HCT116 (cell line): ENCODE measurements around the gene CNTN2.

ENCODE experiments used
- CEBPB ChIP-seq: IDR thresholded peaks from 2 replicates; pipeline ENCODE4 v1.6.1; 2012; ENCODE audit warnings: low read depth
- ELF1 ChIP-seq: IDR thresholded peaks from 2 replicates; pipeline ENCODE4 v1.6.1; 2012; ENCODE audit warnings: low read depth, borderline replicate concordance
- EZH2 ChIP-seq: fragments of 200-600 bp; sonication (generic); IDR thresholded peaks from 2 replicates; pipeline ENCODE4 v1.6.1; 2017; ENCODE audit warnings: antibody characterized with exemption, mixed run types
- EZH2phosphoT487 ChIP-seq: fragments of 200-600 bp; IDR thresholded peaks from 2 replicates; pipeline ENCODE4 v1.6.1; 2018; ENCODE audit warnings: antibody characterized with exemption, borderline replicate concordance
- JUND ChIP-seq: IDR thresholded peaks from 2 replicates; pipeline ENCODE4 v1.6.1; 2012
- POLR2A ChIP-seq: IDR thresholded peaks from 2 replicates; pipeline ENCODE4 v1.7.0; 2011; ENCODE audit warnings: borderline replicate concordance; ENCODE audit not compliant: insufficient read depth, insufficient read length; ENCODE audit errors: extremely low read depth
- RAD21 ChIP-seq: IDR thresholded peaks from 2 replicates; pipeline ENCODE4 v1.6.1; 2012; ENCODE audit warnings: low read depth, mild to moderate bottlenecking
- SRF ChIP-seq: IDR thresholded peaks from 2 replicates; pipeline ENCODE4 v1.6.1; 2012; ENCODE audit warnings: low read depth
- TCF7L2 ChIP-seq: IDR thresholded peaks from 2 replicates; pipeline ENCODE4 v1.7.0; 2011; ENCODE audit warnings: borderline replicate concordance, inconsistent platforms; ENCODE audit not compliant: insufficient read depth, insufficient read length; ENCODE audit errors: extremely low read depth
- ZBTB33 ChIP-seq: IDR thresholded peaks from 2 replicates; pipeline ENCODE4 v1.6.1; 2011; ENCODE audit warnings: mild to moderate bottlenecking, low read length, moderate library complexity; ENCODE audit not compliant: insufficient replicate concordance; ENCODE audit errors: extremely low read depth
- TF ChIP-seq, protein P1 (sequence below), 3 experiments: fragments of 200-600 bp in 1 of 3; sonication (generic) in 1 of 3; IDR thresholded peaks in 2 of 3; conservative IDR thresholded peaks in 1 of 3; 2 replicates each; pipeline ENCODE4 v1.5.1; 2012 to 2017; ENCODE audit warnings: low read depth in 2 of 3, low read length in 2 of 3, antibody characterized with exemption in 1 of 3, borderline replicate concordance in 1 of 3, control low read depth in 1 of 3, mild to moderate bottlenecking in 1 of 3, mixed read lengths in 1 of 3, mixed run types in 1 of 3, moderate library complexity in 1 of 3; ENCODE audit not compliant: insufficient read depth in 1 of 3
- TF ChIP-seq, protein P2 (sequence below): IDR thresholded peaks from 2 replicates; pipeline ENCODE4 v1.6.1; 2012; ENCODE audit warnings: low read depth
- TF ChIP-seq, protein P3 (sequence below): IDR thresholded peaks from 2 replicates; pipeline ENCODE4 v1.6.1; 2012

DNA sequence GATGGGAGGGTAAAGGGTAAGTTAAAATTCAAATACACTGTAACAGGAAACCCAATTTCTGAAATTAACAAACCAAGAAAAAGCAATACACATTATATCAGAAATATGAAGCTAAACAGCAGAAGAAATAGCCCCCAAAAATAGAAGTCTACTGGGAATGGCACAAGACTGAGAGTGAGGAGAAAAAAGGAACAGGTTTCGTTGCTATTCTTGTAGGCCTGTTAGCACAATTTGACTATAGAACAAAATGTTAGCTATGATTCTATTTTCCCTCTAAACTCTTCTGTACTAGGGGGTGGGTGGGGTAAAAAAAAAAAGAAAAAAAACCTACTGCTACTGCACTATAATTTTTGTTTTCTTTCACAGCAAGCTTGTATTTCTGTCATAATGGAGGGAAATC, 66.3 kb downstream of the CNTN2 start:
- TF ChIP-seq ZBTB33, result no peak
- TF ChIP-seq ELF1, result no peak
- TF ChIP-seq, protein P1, sequence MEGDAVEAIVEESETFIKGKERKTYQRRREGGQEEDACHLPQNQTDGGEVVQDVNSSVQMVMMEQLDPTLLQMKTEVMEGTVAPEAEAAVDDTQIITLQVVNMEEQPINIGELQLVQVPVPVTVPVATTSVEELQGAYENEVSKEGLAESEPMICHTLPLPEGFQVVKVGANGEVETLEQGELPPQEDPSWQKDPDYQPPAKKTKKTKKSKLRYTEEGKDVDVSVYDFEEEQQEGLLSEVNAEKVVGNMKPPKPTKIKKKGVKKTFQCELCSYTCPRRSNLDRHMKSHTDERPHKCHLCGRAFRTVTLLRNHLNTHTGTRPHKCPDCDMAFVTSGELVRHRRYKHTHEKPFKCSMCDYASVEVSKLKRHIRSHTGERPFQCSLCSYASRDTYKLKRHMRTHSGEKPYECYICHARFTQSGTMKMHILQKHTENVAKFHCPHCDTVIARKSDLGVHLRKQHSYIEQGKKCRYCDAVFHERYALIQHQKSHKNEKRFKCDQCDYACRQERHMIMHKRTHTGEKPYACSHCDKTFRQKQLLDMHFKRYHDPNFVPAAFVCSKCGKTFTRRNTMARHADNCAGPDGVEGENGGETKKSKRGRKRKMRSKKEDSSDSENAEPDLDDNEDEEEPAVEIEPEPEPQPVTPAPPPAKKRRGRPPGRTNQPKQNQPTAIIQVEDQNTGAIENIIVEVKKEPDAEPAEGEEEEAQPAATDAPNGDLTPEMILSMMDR (IDR thresholded peaks at IDR 0.05 in 2 of 3, conservative IDR thresholded peaks at IDR 0.05 in 1 of 3; ENCODE audit: borderline replicate concordance in 1 of 3, insufficient read depth in 1 of 3, low read depth in 2 of 3, low read length in 2 of 3), result no peak
- TF ChIP-seq TCF7L2, result no peak
- TF ChIP-seq, protein P2, sequence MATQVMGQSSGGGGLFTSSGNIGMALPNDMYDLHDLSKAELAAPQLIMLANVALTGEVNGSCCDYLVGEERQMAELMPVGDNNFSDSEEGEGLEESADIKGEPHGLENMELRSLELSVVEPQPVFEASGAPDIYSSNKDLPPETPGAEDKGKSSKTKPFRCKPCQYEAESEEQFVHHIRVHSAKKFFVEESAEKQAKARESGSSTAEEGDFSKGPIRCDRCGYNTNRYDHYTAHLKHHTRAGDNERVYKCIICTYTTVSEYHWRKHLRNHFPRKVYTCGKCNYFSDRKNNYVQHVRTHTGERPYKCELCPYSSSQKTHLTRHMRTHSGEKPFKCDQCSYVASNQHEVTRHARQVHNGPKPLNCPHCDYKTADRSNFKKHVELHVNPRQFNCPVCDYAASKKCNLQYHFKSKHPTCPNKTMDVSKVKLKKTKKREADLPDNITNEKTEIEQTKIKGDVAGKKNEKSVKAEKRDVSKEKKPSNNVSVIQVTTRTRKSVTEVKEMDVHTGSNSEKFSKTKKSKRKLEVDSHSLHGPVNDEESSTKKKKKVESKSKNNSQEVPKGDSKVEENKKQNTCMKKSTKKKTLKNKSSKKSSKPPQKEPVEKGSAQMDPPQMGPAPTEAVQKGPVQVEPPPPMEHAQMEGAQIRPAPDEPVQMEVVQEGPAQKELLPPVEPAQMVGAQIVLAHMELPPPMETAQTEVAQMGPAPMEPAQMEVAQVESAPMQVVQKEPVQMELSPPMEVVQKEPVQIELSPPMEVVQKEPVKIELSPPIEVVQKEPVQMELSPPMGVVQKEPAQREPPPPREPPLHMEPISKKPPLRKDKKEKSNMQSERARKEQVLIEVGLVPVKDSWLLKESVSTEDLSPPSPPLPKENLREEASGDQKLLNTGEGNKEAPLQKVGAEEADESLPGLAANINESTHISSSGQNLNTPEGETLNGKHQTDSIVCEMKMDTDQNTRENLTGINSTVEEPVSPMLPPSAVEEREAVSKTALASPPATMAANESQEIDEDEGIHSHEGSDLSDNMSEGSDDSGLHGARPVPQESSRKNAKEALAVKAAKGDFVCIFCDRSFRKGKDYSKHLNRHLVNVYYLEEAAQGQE, result no peak
- no peak for TF ChIP-seq POLR2A
- no peak for TF ChIP-seq EZH2
- no peak for TF ChIP-seq SRF
- no peak for TF ChIP-seq RAD21
- TF ChIP-seq, protein P3, sequence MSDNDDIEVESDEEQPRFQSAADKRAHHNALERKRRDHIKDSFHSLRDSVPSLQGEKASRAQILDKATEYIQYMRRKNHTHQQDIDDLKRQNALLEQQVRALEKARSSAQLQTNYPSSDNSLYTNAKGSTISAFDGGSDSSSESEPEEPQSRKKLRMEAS, result no peak
- no peak for TF ChIP-seq EZH2phosphoT487
- no peak for TF ChIP-seq CEBPB
- no peak for TF ChIP-seq JUND
